IMR-90 (cell line): Measurements from ENCODE around the gene ELSPBP1. TPM values are rescaled to one million over a fixed set of nuclear protein-coding genes. Genes with fewer than 3 reads are reported as not detected.
"Not testable (repeated sequence)": the region's sequence is repeated elsewhere in the genome, so short reads cannot be mapped to it uniquely, and the experiment has no call there.

Source experiments
- ATAC-seq: fragments of 200-7000 bp; cut with Tn5 transposase; 2 replicates; pipeline ENCODE4 v1.9.1; 2020; ENCODE audit warnings: low read depth, mild to moderate bottlenecking, moderate library complexity
- Bru-seq: library from RNA; stranded (reverse); fragments of 400-500 nt; gene quantifications from one replicate; lab custom pipeline; 2021; lab: Mats Ljungman, UMichigan
- BruChase-seq, 2 experiments: library from RNA; stranded (reverse); fragments of 400-500 nt; gene quantifications; one replicate each; lab custom pipeline; 2021; lab: Mats Ljungman, UMichigan
- BruUV-seq: library from RNA; stranded (reverse); fragments of 400-500 nt; replicated peaks from 2 replicates; lab custom pipeline; 2021; lab: Mats Ljungman, UMichigan
- CTCF ChIA-PET: fragments of 300-600 bp; formaldehyde crosslinking; extraction: SDS; loops from one replicate; lab custom pipeline; 2021; ENCODE audit warnings: antibody characterized with exemption; lab: Yijun Ruan, JAX
- POLR2A ChIA-PET: fragments of 300-600 bp; sonication (Branson Sonifier 250); formaldehyde crosslinking; loops from one replicate; lab custom pipeline; 2022; ENCODE audit warnings: antibody characterized with exemption; ENCODE audit not compliant: unreplicated experiment; lab: Charles Lee
- DNase-seq: peaks from one replicate; pipeline ENCODE4 v3.0.0; 2013
- H2AFZ ChIP-seq: replicated peaks from 2 replicates; pipeline ENCODE3; 2013; ENCODE audit warnings: low read length, mild to moderate bottlenecking; ENCODE audit not compliant: poor library complexity
- H2AK5ac ChIP-seq: 2 replicates; pipeline ENCODE4 v1.6.1; 2013; ENCODE audit warnings: low read depth, low read length, inconsistent platforms
- H2AK9ac ChIP-seq: replicated peaks from 2 replicates; pipeline ENCODE3; 2013; ENCODE audit warnings: mild to moderate bottlenecking, low read depth, low read length, moderate library complexity; ENCODE audit not compliant: poor library complexity
- H2BK120ac ChIP-seq: 2 replicates; pipeline ENCODE4 v1.6.1; 2013; ENCODE audit warnings: low read depth, low read length, inconsistent platforms
- H2BK15ac ChIP-seq: 3 replicates; pipeline ENCODE4 v1.6.1; 2013; ENCODE audit warnings: low read depth, low read length, inconsistent platforms
- H2BK20ac ChIP-seq: 2 replicates; pipeline ENCODE4 v1.6.1; 2013; ENCODE audit warnings: low read depth, mild to moderate bottlenecking, inconsistent platforms, low read length, moderate library complexity
- H2BK5ac ChIP-seq: 2 replicates; pipeline ENCODE4 v1.6.1; 2013; ENCODE audit warnings: mild to moderate bottlenecking, low read depth, low read length, inconsistent platforms; ENCODE audit not compliant: poor library complexity, severe bottlenecking
- H3K14ac ChIP-seq: replicated peaks from 2 replicates; pipeline ENCODE4 v1.6.1; 2013; ENCODE audit warnings: low read depth, low read length, inconsistent platforms
- H3K18ac ChIP-seq: 2 replicates; pipeline ENCODE4 v1.6.1; 2013; ENCODE audit warnings: low read depth, low read length, control low read depth
- H3K23ac ChIP-seq: 2 replicates; pipeline ENCODE4 v1.6.1; 2013; ENCODE audit warnings: low read depth, low read length, inconsistent platforms
- H3K27ac ChIP-seq: 2 replicates; pipeline ENCODE4 v1.5.1; 2013; ENCODE audit warnings: mild to moderate bottlenecking, control low read depth, low read length; ENCODE audit not compliant: insufficient read depth
- H3K27me3 ChIP-seq: 2 replicates; pipeline ENCODE4 v1.6.1; 2013; ENCODE audit warnings: low read length; ENCODE audit not compliant: control insufficient read depth, insufficient read depth
- H3K36me3 ChIP-seq: 2 replicates; pipeline ENCODE4 v1.6.1; 2013; ENCODE audit warnings: low read length, mixed read lengths; ENCODE audit not compliant: control insufficient read depth, insufficient read depth
- H3K4ac ChIP-seq: 2 replicates; pipeline ENCODE4 v1.6.1; 2013; ENCODE audit warnings: low read depth, low read length, inconsistent platforms
- H3K4me1 ChIP-seq: 2 replicates; pipeline ENCODE4 v1.6.1; 2013; ENCODE audit warnings: low read length, mixed read lengths; ENCODE audit not compliant: control insufficient read depth, insufficient read depth
- H3K4me2 ChIP-seq: 2 replicates; pipeline ENCODE4 v1.6.1; 2013; ENCODE audit warnings: low read depth, mild to moderate bottlenecking, control low read depth, low read length, moderate library complexity
- H3K4me3 ChIP-seq: 2 replicates; pipeline ENCODE4 v1.5.1; 2013; ENCODE audit warnings: low read depth, mild to moderate bottlenecking, control low read depth, low read length, moderate library complexity; ENCODE audit not compliant: insufficient read depth
- H3K56ac ChIP-seq: 2 replicates; pipeline ENCODE4 v1.6.1; 2013; ENCODE audit warnings: low read length, inconsistent platforms; ENCODE audit not compliant: insufficient read depth; ENCODE audit errors: extremely low read depth
- H3K79me1 ChIP-seq, 2 experiments: 2 replicates each; pipeline ENCODE4 v1.6.1; 2013; ENCODE audit warnings: low read length in 2 of 2, inconsistent platforms in 1 of 2, low read depth in 1 of 2
- H3K9ac ChIP-seq: 2 replicates; pipeline ENCODE4 v1.6.1; 2013; ENCODE audit warnings: low read depth, low read length, control low read depth
- H3K9me1 ChIP-seq: 2 replicates; pipeline ENCODE4 v1.6.1; 2013; ENCODE audit warnings: low read length, inconsistent platforms; ENCODE audit not compliant: insufficient read depth
- H3K9me3 ChIP-seq: 2 replicates; pipeline ENCODE4 v1.6.1; 2013; ENCODE audit warnings: low read length; ENCODE audit not compliant: control insufficient read depth, insufficient read depth
- H4K20me1 ChIP-seq: 2 replicates; pipeline ENCODE4 v1.6.1; 2013; ENCODE audit warnings: low read length, inconsistent platforms; ENCODE audit not compliant: insufficient read depth
- H4K5ac ChIP-seq: 2 replicates; pipeline ENCODE4 v1.6.1; 2013; ENCODE audit warnings: mild to moderate bottlenecking, low read depth, low read length, control low read depth
- H4K8ac ChIP-seq, 2 experiments: 2 replicates each; pipeline ENCODE4 v1.6.1; 2013; ENCODE audit warnings: low read depth in 2 of 2, low read length in 2 of 2, control low read depth in 1 of 2, inconsistent platforms in 1 of 2
- H4K91ac ChIP-seq: 2 replicates; pipeline ENCODE4 v1.6.1; 2013; ENCODE audit warnings: low read depth, low read length, inconsistent platforms; ENCODE audit not compliant: insufficient read depth
- MXI1 ChIP-seq: IDR thresholded peaks from 2 replicates; pipeline ENCODE4 v1.6.1; 2012; ENCODE audit warnings: low read depth, mild to moderate bottlenecking, low read length, moderate library complexity, borderline replicate concordance
- RCOR1 ChIP-seq: IDR thresholded peaks from 2 replicates; pipeline ENCODE4 v1.6.1; 2012; ENCODE audit warnings: mild to moderate bottlenecking, low read length, improper control_type of control experiment; ENCODE audit not compliant: insufficient replicate concordance
- WGBS, 2 experiments: methylation state at CpG; one replicate each; pipeline versions ENCODE4 v1.1.5 to v1.1.7; 2013; ENCODE audit warnings: missing lambda C conversion rate in 2 of 2; ENCODE audit not compliant: insufficient read length in 1 of 2; ENCODE audit errors: extremely low coverage in 2 of 2; 5-methylcytosine and 5-hydroxymethylcytosine counted together
- dilution Hi-C: fragments of 300-500 bp; cut with HindIII; formaldehyde crosslinking; loops from one replicate; pipeline ENCODE4 v1.14.3; 2018; ENCODE audit warnings: low sequenced_read_pairs; ENCODE audit not compliant: unreplicated experiment
- in situ Hi-C: fragments of 300-500 bp; cut with MboI; formaldehyde crosslinking; loops from 3 replicates; pipeline ENCODE4 v1.14.3; 2019; ENCODE audit warnings: low sequenced_read_pairs, inconsistent platforms, mixed read lengths
- intact Hi-C: fragments of 100-400 bp; cut with micrococcal nuclease; formaldehyde crosslinking; loops from 2 replicates; pipeline ENCODE4 v1.10.0; 2022
- long read RNA-seq: library from polyadenylated mRNA; unstranded; transcript quantifications from one replicate; pipeline ENCODE4 v2.0.0, GENCODE V29; 2021; ENCODE audit not compliant: unreplicated experiment
- polyA plus RNA-seq, 3 experiments: library from polyadenylated mRNA; depleted of rRNA; stranded (reverse); fragments of >200 nt; gene quantifications; 2 replicates each; pipeline ENCODE4 v1.2.3, GENCODE V29; 2012; ENCODE audit warnings: low replicate concordance in 1 of 3
- total RNA-seq: library from RNA; depleted of rRNA; stranded (reverse); fragments of >200 nt; gene quantifications from 2 replicates; pipeline ENCODE4 v1.2.3, GENCODE V29; 2012; rRNA removed

Gene ELSPBP1
- total RNA-seq (not detected in 2 replicates), polyA plus RNA-seq (2012; rRNA removed) (not detected in 2 replicates), Bru-seq, nascent RNA (not detected), BruChase-seq, experiment 1, labeled RNA remaining after a 6-hour chase (not detected), BruChase-seq, experiment 2, labeled RNA remaining after a 2-hour chase (not detected)
- polyA plus RNA-seq (2012; cell fraction: cytosol; rRNA removed): not detected in 2 replicates
- not detected in 2 replicates for polyA plus RNA-seq (2012; cell fraction: nucleus; rRNA removed; ENCODE audit: low replicate concordance)
- long read RNA-seq: 0 reads

DNA sequence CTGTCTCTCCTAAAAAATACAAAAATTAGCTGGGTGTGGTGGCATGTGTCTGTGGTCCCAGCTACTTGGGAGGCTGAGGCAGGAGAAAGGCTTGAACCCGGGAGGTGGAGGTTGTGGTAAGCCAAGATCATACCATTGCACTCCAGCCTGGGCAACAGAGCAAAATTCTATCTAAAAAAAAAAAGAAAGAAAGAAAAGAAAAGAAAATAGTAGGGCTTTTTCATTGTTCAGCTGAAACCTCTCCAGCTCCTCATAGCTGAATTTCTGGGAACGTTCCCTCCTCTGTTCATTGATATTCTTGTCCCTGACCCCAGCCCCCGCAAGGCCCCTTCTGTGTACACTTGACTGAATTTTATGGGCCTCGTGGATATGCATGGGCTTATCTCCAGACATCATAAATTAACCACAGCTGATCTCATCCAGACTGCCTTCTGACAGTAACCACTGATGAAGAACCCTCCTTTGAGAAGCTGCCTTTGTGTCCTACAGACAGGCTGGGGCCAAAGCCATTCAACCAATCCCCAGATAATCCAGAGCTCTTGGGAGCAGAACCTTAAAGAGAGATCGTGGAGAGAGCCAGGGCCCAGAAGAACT is at the start of gene ELSPBP1:
ELSPBP1 (plus strand) TSS at position 424 of the 594 bp plus-strand sequence. CDS start 14,036 bp downstream, outside the sequence.
- Histone ChIP-seq H3K9me3 (no peaks in the 10 kb centered on the region), H4K20me1 (no peaks in the 10 kb centered on the region), H3K9ac (no peak within 1 kb of the TSS), H3K79me1 (no peaks in the 10 kb centered on the region), H3K56ac (no peak within 1 kb of the TSS), H3K23ac (no peak within 1 kb of the TSS), H4K8ac (no peak within 1 kb of the TSS), H2BK20ac (no peak within 1 kb of the TSS), H3K36me3 (no peaks in the 10 kb centered on the region), H2AK5ac (no peak within 1 kb of the TSS), H4K91ac (no peak within 1 kb of the TSS), H3K4ac (no peak within 1 kb of the TSS), H2BK120ac (no peak within 1 kb of the TSS), H3K18ac (no peak within 1 kb of the TSS), H3K27ac (no peak within 1 kb of the TSS), H3K4me1 (no peaks in the 10 kb centered on the region), H2BK5ac (no peak within 1 kb of the TSS), H3K9me1 (no peaks in the 10 kb centered on the region), H3K4me2 (no peak within 1 kb of the TSS), H2BK15ac (no peak within 1 kb of the TSS), H2AK9ac (no peak within 1 kb of the TSS), H2AFZ (no peak within 1 kb of the TSS), H3K4me3 (no peak within 1 kb of the TSS), H4K5ac (no peak within 1 kb of the TSS), H3K14ac (no peak within 1 kb of the TSS), H3K27me3 (peaks cover 3% of the 10 kb centered on the region; the same call in 1 of the 2 replicates)
- WGBS, 2 experiments: 20% methylated on average over 2 of the region's 5 CpGs; no CpG with 5 or more reads in 1 of the 2 experiments
- no TSS peak for BruUV-seq
- in situ Hi-C loops: no loop called here
- DNase-seq (no peak), ATAC-seq (no peak)
- intact Hi-C loops: no loop called here
- ChIA-PET POLR2A (no interaction called here), CTCF (no interaction called here)
- TF ChIP-seq MXI1 (no peak), RCOR1 (no peak)
- dilution Hi-C loops: no loop called here

DNA sequence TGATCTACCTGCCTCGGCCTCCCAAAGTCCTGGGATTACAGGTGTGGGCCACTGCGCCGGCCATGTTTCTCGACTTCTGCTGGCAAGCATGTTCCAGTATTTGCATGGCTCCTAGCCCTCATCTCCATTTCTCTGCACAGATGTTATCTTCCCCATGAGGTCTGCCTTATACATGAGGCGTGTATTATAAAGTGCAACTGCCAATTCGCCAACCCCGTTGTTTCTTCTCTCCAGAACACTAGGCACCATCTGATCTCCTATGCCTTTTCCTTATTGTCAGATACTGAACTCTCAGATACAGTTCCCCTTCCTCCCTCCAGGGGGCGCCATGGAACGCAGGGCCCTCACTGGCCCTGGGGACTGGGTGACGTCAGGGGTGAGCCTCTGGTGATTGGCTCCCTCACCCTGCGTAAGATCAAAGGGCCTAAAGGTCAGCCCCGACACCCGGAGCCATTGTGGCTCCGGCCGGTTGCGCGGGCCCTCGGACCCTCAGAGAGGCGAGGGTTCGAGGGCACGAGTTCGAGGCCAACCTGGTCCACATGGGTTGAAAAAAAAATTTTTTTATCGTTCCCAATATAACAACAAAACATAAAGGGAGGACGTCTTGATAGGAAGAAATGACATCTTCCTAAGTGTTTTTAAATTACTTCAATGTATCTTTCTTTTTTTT is 44.4 kb upstream of the ELSPBP1 start:
- H3K4ac ChIP-seq, H3K9ac ChIP-seq, in situ Hi-C loops, H3K23ac ChIP-seq, H2BK5ac ChIP-seq, H2AK9ac ChIP-seq, H3K4me2 ChIP-seq, H4K91ac ChIP-seq, H3K36me3 ChIP-seq, H4K20me1 ChIP-seq, ATAC-seq, H4K8ac ChIP-seq, H2AFZ ChIP-seq, H4K5ac ChIP-seq, H3K27ac ChIP-seq, DNase-seq, H3K4me1 ChIP-seq, H3K18ac ChIP-seq, H3K14ac ChIP-seq, H3K9me1 ChIP-seq, H3K79me1 ChIP-seq, H3K56ac ChIP-seq, H3K27me3 ChIP-seq, CTCF ChIA-PET, H3K9me3 ChIP-seq, POLR2A ChIA-PET, dilution Hi-C loops, H2BK15ac ChIP-seq, intact Hi-C loops, H3K4me3 ChIP-seq, BruUV-seq, H2AK5ac ChIP-seq, H2BK120ac ChIP-seq, H2BK20ac ChIP-seq: not testable (repeated sequence)
- WGBS, 2 experiments: no CpG with 5 or more reads among the region's 24 CpGs
